GM10266 (cell line): ENCODE data around the gene COL9A3.
A peak's percentile ranks its signal among the peaks of the same experiment; 100 is the strongest.

Experiments used
- DNase-seq: peaks from one replicate; pipeline ENCODE4 v3.0.0; 2012; ENCODE audit errors: extremely low spot score
- TF ChIP-seq, protein P1 (sequence below): IDR thresholded peaks from 2 replicates; pipeline ENCODE4 v1.5.1; 2012; ENCODE audit warnings: mild to moderate bottlenecking, low read depth; ENCODE audit not compliant: control insufficient read depth, insufficient read depth; ENCODE audit errors: missing control alignments

COL9A3 gene

GRCh38 chr20:62804021-62804626, 12.7 kb upstream of the COL9A3 start:
- DNase-seq, result no peak
- TF ChIP-seq, protein P1, sequence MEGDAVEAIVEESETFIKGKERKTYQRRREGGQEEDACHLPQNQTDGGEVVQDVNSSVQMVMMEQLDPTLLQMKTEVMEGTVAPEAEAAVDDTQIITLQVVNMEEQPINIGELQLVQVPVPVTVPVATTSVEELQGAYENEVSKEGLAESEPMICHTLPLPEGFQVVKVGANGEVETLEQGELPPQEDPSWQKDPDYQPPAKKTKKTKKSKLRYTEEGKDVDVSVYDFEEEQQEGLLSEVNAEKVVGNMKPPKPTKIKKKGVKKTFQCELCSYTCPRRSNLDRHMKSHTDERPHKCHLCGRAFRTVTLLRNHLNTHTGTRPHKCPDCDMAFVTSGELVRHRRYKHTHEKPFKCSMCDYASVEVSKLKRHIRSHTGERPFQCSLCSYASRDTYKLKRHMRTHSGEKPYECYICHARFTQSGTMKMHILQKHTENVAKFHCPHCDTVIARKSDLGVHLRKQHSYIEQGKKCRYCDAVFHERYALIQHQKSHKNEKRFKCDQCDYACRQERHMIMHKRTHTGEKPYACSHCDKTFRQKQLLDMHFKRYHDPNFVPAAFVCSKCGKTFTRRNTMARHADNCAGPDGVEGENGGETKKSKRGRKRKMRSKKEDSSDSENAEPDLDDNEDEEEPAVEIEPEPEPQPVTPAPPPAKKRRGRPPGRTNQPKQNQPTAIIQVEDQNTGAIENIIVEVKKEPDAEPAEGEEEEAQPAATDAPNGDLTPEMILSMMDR, result no peak

DNA sequence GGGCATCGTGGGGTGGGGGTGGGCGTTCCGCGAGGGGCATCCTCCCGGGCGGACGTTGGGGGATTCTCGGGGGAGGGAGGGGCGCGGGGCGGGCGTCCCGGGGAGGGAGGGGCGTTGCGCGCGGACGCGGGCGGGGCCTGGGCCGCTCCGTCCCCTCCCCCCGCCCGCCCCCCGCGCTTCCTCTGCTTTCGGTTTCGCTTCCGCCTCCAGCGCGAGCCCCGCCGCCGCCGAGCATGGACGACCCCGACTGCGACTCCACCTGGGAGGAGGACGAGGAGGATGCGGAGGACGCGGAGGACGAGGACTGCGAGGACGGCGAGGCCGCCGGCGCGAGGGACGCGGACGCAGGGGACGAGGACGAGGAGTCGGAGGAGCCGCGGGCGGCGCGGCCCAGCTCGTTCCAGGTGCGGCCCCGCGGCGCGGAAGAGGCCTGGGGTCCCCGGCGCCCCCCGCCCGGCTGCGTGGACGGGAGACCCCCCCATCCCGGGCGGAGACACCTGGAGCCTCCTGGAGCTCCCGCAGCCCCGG, 12.2 kb upstream of the COL9A3 start, which contains the start of gene OGFR:
TSS of gene OGFR (plus strand) at position 209 of the 528 bp plus-strand sequence. CDS start at position 234, 25 bp downstream.
- TF ChIP-seq, protein P1, result no peak
- peak; percentile 97 for DNase-seq

DNA sequence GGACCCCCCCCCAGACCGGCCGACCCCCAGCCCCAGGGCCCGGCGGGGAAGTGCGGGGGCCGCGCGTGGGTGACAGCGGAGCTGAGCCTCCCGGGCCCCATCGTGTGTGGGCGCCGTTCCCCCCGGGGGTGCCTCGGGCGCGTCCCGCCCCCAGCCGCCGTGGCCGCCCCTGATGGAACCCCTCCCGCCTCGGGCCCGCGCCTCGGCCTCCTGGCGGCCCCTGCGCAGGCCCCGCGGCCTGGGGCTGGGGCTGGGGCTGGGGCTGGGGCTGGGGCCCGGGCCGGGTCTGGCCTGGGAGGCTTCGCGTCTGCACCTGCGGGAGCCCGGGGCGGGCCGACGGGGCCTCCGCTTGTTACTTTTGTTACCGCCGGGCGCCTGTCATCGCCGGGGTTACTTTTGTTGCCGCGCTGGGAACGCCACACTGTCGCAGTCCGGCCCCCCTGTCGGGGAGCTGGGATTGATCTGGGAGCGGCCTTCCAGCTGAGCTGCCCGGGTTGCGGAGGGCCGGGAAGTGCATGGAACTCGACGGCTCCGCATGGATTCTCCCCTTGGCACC, 11.6 kb upstream of the COL9A3 start:
- TF ChIP-seq, protein P1, result no peak
- DNase-seq, result peak; percentile 69

DNA sequence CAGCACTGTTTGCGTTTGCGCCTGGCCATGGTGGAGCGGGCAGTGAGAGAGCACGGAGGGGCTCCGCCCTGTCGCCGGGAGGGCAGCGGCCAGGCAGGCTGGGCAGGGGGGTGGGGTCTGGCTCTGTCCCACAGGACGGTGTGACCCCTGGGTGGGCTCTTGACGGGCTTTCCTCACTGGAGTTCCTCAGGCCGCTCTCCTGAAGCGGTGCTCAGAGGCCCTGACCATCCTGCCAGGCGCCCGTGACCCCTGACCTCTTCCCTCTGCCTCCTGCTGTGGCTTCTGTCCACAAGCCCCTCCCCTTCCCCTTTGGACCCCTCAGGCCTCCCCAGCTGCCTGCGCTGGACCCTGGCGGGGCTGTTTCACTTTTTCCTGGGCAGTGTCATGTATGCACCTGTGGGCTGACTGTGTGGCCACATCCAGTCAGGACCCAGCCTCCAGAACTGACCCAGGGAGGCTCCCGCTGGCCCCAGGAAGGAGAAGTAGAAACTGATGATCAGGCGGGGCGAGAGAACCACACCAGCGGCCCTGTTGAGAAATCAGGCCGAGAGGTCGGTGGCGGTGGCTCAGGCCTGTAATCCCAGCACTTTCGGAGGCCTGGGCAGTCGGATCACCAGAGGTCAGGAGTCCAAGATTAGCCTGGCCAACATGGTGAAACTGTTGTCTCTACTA, 11.0 kb upstream of the COL9A3 start:
- TF ChIP-seq, protein P1, result no peak
- DNase-seq, result no peak

DNA sequence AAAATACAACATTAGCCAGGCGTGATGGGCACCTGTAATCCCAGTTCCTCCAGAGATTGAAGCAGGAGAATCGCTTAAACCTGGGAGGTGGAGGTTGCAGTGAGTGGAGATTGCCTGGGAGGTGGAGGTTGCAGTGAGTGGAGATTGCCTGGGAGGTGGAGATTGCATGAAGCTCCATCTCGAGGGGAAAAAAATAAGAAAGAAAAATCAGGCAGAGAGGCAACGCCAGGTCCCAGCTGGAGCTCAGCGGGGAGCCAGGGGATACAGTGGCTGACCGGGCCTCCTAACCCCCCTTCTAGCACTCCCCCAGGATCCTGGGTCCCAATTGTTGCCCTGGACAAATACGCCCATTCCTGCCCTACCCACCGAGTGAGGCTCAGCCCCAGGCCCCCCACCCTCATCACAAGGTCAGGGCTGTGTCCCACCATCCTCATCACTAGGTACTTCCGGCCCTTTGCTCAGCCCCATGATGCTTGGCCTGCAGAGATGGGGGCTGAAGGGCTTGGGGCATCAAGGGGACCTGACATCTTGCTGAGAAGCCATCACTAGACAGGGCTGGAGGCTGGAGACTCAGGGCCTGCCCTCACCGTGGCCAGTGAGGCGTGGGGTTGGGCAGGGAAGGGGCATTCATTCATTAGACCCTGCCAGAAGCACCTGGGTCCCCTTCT, 10.3 kb upstream of the COL9A3 start:
- TF ChIP-seq, protein P1, result no peak
- no peak for DNase-seq

DNA sequence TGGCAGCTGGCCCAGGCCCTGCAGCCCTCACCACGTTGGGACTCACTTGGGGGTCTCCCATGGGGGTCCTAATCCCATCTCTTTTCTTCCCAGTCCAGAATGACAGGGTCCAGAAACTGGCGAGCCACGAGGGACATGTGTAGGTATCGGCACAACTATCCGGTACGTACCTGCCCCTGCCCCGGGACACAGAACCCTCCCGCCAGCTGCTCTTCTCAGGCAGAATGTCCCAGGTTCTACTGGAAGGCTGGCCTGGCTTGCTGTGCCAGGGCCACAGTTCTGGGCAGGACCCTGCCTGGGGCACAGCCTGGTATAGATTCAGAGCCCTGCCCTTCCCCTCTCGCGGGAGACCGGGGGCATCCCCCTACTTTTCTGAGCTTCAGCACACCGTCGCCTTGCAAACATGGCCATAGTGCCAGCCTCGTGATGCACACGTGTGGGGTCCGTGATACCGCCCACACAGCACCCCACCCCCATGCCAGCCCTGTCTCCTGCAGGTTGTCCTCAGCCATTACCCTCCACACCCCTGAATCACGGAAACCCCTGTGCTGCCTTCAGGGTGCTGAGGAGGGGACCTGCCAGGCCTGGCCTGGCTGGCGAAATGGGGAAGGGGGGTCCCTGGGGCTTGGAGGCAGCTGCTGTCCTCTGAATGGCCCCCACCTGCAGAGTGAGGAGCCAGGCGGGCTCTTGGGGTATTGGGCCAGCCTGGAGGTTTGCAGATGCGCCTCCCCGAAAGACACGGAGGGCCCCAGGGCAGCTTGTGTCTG, 9.2 kb upstream of the COL9A3 start:
- TF ChIP-seq, protein P1, result no peak
- no peak for DNase-seq
